ENCODE data around the gene GABBR2. TPM values are rescaled to one million over a fixed set of nuclear protein-coding genes. Genes with fewer than 3 reads are reported as not detected.

The GABBR2 gene
- total RNA-seq, 2 experiments from 2014 or later: not detected

GRCh38 chr9:98606730-98607129, 102.0 kb downstream of the GABBR2 start:
- CTCF ChIA-PET (ENCODE audit: unreplicated experiment): no interaction called here

GRCh38 chr9:98605116-98605515, 103.6 kb downstream of the GABBR2 start:
- Histone ChIP-seq H3K9me3 (ENCODE audit: low read length) (no peaks in the 10 kb centered on the region), H3K79me2 (ENCODE audit: insufficient read depth, low read depth, low read length) (no peaks in the 10 kb centered on the region), H3K9me2 (ENCODE audit: insufficient read depth, low read length) (no peaks in the 10 kb centered on the region), H2AFZ (ENCODE audit: low read length) (no peak overlapping the region), H3K4me3 (ENCODE audit: low read depth, low read length, poor library complexity, severe bottlenecking) (no peak overlapping the region), H3K36me3 (ENCODE audit: insufficient read depth, low read length) (no peaks in the 10 kb centered on the region), H4K20me1 (ENCODE audit: insufficient read depth, low read length) (no peaks in the 10 kb centered on the region), H3K4me1 (ENCODE audit: insufficient read depth, low read length, poor library complexity, severe bottlenecking) (no peaks in the 10 kb centered on the region), H3K27ac (ENCODE audit: low read depth, low read length, poor library complexity, severe bottlenecking) (no peak overlapping the region), H3K4me2 (ENCODE audit: low read length) (no peak overlapping the region)
- ChIA-PET POLR2A (no interaction called here), CTCF (ENCODE audit: unreplicated experiment) (no interaction called here)
- TF ChIP-seq CTCF (conservative IDR thresholded peaks at IDR 0.05; ENCODE audit: low read length): no peak
- TF ChIP-seq EZH2phosphoT487 (IDR thresholded peaks at IDR 0.05; ENCODE audit: borderline replicate concordance, low read depth, low read length): no peak
- no TSS peak for BruUV-seq (replicated peaks)
- no peak for DNase-seq (ENCODE audit: low spot score)
- intact Hi-C loops (cut with micrococcal nuclease; ENCODE audit: unreplicated experiment): no loop called here

More at GRCh38 chr9:98606730-98607129, 102.0 kb downstream of the GABBR2 start:
- Histone ChIP-seq H4K20me1 (ENCODE audit: insufficient read depth, low read length) (no peaks in the 10 kb centered on the region), H3K4me3 (ENCODE audit: low read depth, low read length, poor library complexity, severe bottlenecking) (no peak overlapping the region), H3K9me2 (ENCODE audit: insufficient read depth, low read length) (no peaks in the 10 kb centered on the region), H3K79me2 (ENCODE audit: insufficient read depth, low read depth, low read length) (no peaks in the 10 kb centered on the region), H3K4me1 (ENCODE audit: insufficient read depth, low read length, poor library complexity, severe bottlenecking) (no peaks in the 10 kb centered on the region), H3K4me2 (ENCODE audit: low read length) (no peak overlapping the region), H3K36me3 (ENCODE audit: insufficient read depth, low read length) (no peaks in the 10 kb centered on the region), H2AFZ (ENCODE audit: low read length) (no peak overlapping the region), H3K27ac (ENCODE audit: low read depth, low read length, poor library complexity, severe bottlenecking) (no peak overlapping the region), H3K9me3 (ENCODE audit: low read length) (no peaks in the 10 kb centered on the region)
- POLR2A ChIA-PET: no interaction called here
- no TSS peak for BruUV-seq (replicated peaks)
- DNase-seq (ENCODE audit: low spot score): no peak
- TF ChIP-seq EZH2phosphoT487 (IDR thresholded peaks at IDR 0.05; ENCODE audit: borderline replicate concordance, low read depth, low read length) (no peak), CTCF (conservative IDR thresholded peaks at IDR 0.05; ENCODE audit: low read length) (no peak)
- intact Hi-C loops (cut with micrococcal nuclease; ENCODE audit: unreplicated experiment): no loop called here

- no TSS peak for BruUV-seq (replicated peaks)
Observed at GRCh38 chr9:98603821-98604383, 104.8 kb downstream of the GABBR2 start.

More at GRCh38 chr9:98603821-98604383, 104.8 kb downstream of the GABBR2 start:
- H3K9me2 ChIP-seq (ENCODE audit: insufficient read depth, low read length): no peaks in the 10 kb centered on the region
- no peaks in the 10 kb centered on the region for H3K9me3 ChIP-seq (ENCODE audit: low read length)
- H3K79me2 ChIP-seq (ENCODE audit: insufficient read depth, low read depth, low read length): no peaks in the 10 kb centered on the region
- H3K27ac ChIP-seq (ENCODE audit: low read depth, low read length, poor library complexity, severe bottlenecking): no peak overlapping the region
- no peaks in the 10 kb centered on the region for H3K4me1 ChIP-seq (ENCODE audit: insufficient read depth, low read length, poor library complexity, severe bottlenecking)
- intact Hi-C loops (cut with micrococcal nuclease; ENCODE audit: unreplicated experiment): no loop called here
- no peak for DNase-seq (ENCODE audit: low spot score)
- no peak overlapping the region for H3K4me2 ChIP-seq (ENCODE audit: low read length)
- no peak overlapping the region for H2AFZ ChIP-seq (ENCODE audit: low read length)
- no peak for TF ChIP-seq CTCF (conservative IDR thresholded peaks at IDR 0.05; ENCODE audit: low read length)
- no peak for TF ChIP-seq EZH2phosphoT487 (IDR thresholded peaks at IDR 0.05; ENCODE audit: borderline replicate concordance, low read depth, low read length)
- H4K20me1 ChIP-seq (ENCODE audit: insufficient read depth, low read length): no peaks in the 10 kb centered on the region
- no peak overlapping the region for H3K4me3 ChIP-seq (ENCODE audit: low read depth, low read length, poor library complexity, severe bottlenecking)
- CTCF ChIA-PET (ENCODE audit: unreplicated experiment): no interaction called here
- H3K36me3 ChIP-seq (ENCODE audit: insufficient read depth, low read length): no peaks in the 10 kb centered on the region
- POLR2A ChIA-PET: no interaction called here
